Uterus (tissue), 4 donors: ENCODE results near the gene RDH5. TPM values are rescaled to one million over a fixed set of nuclear protein-coding genes. Genes with fewer than 3 reads are reported as not detected.

Experiments used
- DNase-seq, 2 donors: peaks; one replicate each; pipeline ENCODE4 v3.0.0-alpha.2; 2019 to 2020
- H3K27ac ChIP-seq, 2 donors: fragments of 200-600 bp; sonication (generic); 1 replicate in 1 of 2; 2 replicates in 1 of 2; pipeline ENCODE4 v1.5.1; 2016 to 2018
- H3K27me3 ChIP-seq, 2 donors: fragments of 200-600 bp; sonication (generic); one replicate each; pipeline ENCODE4 v1.5.1; 2018 to 2019; ENCODE audit warnings: control low read depth in 1 of 2
- H3K36me3 ChIP-seq, 2 donors: fragments of 200-600 bp; sonication (generic); one replicate each; pipeline ENCODE4 v1.5.1; 2019; ENCODE audit warnings: control low read depth in 1 of 2
- H3K4me1 ChIP-seq, 2 donors: fragments of 200-600 bp; sonication (generic); one replicate each; pipeline ENCODE4 v1.5.1; 2018 to 2019; ENCODE audit warnings: control low read depth in 1 of 2
- H3K4me3 ChIP-seq, 2 donors: fragments of 200-600 bp; sonication (generic); 1 replicate in 1 of 2; 2 replicates in 1 of 2; pipeline ENCODE4 v1.5.1; 2018 to 2019; ENCODE audit warnings: mild to moderate bottlenecking in 1 of 2
- H3K9me3 ChIP-seq, 2 donors: fragments of 200-600 bp; sonication (generic); one replicate each; pipeline ENCODE4 v1.5.1; 2019; ENCODE audit warnings: control low read depth in 1 of 2
- POLR2A ChIP-seq, 2 donors: fragments of 450-650 bp; IDR thresholded peaks; one replicate each; pipeline ENCODE4 v1.6.1; 2016; ENCODE audit warnings: antibody characterized with exemption in 2 of 2, mild to moderate bottlenecking in 1 of 2, moderate library complexity in 1 of 2
- intact Hi-C: fragments of 100-400 bp; cut with DNase I; formaldehyde crosslinking; loops from one replicate; pipeline ENCODE4 v1.15.1; 2023; ENCODE audit warnings: low total_unique reads
- total RNA-seq, 4 donors: library from RNA; depleted of rRNA in 3 of 4; stranded (reverse); fragments of >200 nt in 3 of 4; gene quantifications; one replicate each; pipeline versions ENCODE4 v1.1.0 to v1.2.4, GENCODE V29; 2014 to 2023
- TF ChIP-seq, protein P1 (sequence below), 4 experiments: fragments of 200-600 bp in 2 of 4; fragments of 450-650 bp in 2 of 4; sonication (generic) in 2 of 4; IDR thresholded peaks; one replicate each; pipeline ENCODE4 v1.5.1; 2016 to 2019; ENCODE audit warnings: antibody characterized with exemption in 4 of 4, mild to moderate bottlenecking in 2 of 4, moderate library complexity in 1 of 4
- donor health status: DM: yes; HTN: yes; CAD: no.

Gene RDH5
- total RNA-seq, 4 donors from 2014 or later: 4.1 to 16.8 (median 9.7) TPM

DNA sequence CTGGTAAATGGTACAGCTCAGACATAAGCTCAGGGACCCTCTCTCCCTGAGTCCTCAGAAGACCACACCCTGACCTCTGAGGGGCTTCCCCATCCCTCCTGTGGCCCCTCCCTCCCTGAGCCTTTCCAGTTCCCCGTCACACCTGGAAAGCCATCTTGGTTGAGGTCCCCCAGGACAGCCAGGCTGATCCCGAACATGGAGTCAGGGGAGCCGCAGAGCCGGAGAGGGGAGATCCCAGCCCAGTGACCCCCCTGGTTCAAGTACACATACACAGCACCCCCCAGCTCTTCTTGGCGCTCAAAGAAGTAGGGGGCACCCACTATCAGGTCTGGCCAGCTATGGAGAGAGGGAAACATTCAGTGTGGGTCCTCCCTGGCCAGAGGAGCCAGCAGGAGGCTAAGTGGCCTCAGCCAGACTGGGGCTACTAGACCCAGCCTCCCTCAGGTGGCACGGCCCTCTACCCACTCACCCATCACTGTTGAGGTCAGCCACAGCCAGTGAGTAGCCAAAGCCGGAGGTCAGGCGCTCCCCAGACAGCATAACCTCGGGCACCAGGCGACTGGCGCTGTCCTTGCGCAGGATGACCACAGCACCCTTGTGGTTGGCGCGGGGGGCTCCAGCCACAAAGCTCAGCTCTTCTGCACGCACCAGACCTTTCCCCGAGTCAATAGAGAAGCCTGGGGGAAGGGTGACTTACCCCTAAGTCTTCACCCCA, 21.8 kb upstream of the RDH5 start:
- H3K9me3 ChIP-seq: no peaks in the 10 kb centered on the region
- H3K4me1 ChIP-seq: no peaks in the 10 kb centered on the region
- TF ChIP-seq, protein P1, sequence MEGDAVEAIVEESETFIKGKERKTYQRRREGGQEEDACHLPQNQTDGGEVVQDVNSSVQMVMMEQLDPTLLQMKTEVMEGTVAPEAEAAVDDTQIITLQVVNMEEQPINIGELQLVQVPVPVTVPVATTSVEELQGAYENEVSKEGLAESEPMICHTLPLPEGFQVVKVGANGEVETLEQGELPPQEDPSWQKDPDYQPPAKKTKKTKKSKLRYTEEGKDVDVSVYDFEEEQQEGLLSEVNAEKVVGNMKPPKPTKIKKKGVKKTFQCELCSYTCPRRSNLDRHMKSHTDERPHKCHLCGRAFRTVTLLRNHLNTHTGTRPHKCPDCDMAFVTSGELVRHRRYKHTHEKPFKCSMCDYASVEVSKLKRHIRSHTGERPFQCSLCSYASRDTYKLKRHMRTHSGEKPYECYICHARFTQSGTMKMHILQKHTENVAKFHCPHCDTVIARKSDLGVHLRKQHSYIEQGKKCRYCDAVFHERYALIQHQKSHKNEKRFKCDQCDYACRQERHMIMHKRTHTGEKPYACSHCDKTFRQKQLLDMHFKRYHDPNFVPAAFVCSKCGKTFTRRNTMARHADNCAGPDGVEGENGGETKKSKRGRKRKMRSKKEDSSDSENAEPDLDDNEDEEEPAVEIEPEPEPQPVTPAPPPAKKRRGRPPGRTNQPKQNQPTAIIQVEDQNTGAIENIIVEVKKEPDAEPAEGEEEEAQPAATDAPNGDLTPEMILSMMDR (IDR thresholded peaks at IDR 0.05): no peak
- TF ChIP-seq POLR2A (IDR thresholded peaks at IDR 0.05): no peak
- no peaks in the 10 kb centered on the region for H3K27me3 ChIP-seq
- H3K27ac ChIP-seq: no peak overlapping the region
- peak in 1 of 2 donors; percentile 11 for DNase-seq
- no peaks in the 10 kb centered on the region for H3K36me3 ChIP-seq
- H3K4me3 ChIP-seq: no peak overlapping the region
- intact Hi-C loops: no loop called here

DNA sequence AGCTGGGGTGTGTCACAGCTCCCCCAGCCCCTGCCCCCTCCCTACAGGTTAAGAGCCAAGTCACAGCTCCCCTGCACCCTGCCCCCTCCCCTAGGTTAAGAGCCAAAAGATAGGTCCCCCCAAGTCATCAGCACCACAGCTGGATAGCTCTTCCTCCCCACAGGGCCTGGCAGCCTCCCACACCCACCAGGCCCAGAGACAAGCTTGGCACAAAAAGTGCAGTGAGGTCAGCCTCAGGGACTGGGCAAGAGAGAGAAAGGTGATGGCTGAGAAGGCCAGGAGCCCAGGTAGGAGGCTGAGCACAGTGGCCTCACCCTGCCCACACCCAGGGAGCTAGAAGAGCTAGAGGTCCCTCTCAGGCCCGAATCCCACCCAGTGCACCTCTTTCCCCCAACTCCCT, 21.2 kb upstream of the RDH5 start:
- intact Hi-C loops: no loop called here
- Histone ChIP-seq H3K27ac (no peak overlapping the region), H3K27me3 (no peaks in the 10 kb centered on the region), H3K4me1 (no peaks in the 10 kb centered on the region), H3K9me3 (no peaks in the 10 kb centered on the region), H3K36me3 (no peaks in the 10 kb centered on the region), H3K4me3 (no peak overlapping the region)
- peak; percentile 5 to 7 for DNase-seq
- no peak for TF ChIP-seq POLR2A (IDR thresholded peaks at IDR 0.05)
- TF ChIP-seq, protein P1 (IDR thresholded peaks at IDR 0.05): no peak

DNA sequence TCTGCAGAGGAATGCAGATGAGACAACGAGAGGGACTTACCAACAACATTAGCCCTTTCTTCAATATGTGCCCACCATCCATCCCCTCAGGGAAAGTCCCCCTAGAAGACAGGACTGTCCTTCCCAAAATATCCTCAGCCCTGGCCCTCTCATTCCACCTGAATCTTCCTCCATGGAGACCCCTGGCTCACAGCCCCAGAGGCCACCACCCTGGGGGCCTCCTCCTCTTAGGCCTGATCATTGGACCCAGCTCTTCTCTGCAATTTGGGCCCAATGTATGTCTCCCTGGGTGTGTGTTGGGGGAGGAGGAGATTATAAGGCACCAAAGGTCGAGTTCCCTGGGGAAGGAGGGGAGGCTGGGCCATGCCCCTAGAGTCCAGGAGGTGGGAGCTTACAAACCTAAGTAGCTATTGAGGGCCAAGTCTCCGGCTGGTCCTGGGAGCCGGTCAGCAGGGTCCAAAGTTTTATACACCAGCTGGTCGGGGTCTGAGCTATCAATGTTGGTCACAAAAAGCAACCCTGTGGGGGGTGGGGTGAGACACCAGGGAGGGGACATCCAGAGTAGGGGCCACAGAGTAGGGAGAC, 20.6 kb upstream of the RDH5 start:
- intact Hi-C loops: no loop called here
- DNase-seq: no peak
- no peaks in the 10 kb centered on the region for H3K36me3 ChIP-seq
- H3K9me3 ChIP-seq: no peaks in the 10 kb centered on the region
- no peak for TF ChIP-seq POLR2A (IDR thresholded peaks at IDR 0.05)
- TF ChIP-seq, protein P1 (IDR thresholded peaks at IDR 0.05): no peak
- H3K4me3 ChIP-seq: no peak overlapping the region
- no peaks in the 10 kb centered on the region for H3K4me1 ChIP-seq
- H3K27me3 ChIP-seq: no peaks in the 10 kb centered on the region
- H3K27ac ChIP-seq: no peak overlapping the region

DNA sequence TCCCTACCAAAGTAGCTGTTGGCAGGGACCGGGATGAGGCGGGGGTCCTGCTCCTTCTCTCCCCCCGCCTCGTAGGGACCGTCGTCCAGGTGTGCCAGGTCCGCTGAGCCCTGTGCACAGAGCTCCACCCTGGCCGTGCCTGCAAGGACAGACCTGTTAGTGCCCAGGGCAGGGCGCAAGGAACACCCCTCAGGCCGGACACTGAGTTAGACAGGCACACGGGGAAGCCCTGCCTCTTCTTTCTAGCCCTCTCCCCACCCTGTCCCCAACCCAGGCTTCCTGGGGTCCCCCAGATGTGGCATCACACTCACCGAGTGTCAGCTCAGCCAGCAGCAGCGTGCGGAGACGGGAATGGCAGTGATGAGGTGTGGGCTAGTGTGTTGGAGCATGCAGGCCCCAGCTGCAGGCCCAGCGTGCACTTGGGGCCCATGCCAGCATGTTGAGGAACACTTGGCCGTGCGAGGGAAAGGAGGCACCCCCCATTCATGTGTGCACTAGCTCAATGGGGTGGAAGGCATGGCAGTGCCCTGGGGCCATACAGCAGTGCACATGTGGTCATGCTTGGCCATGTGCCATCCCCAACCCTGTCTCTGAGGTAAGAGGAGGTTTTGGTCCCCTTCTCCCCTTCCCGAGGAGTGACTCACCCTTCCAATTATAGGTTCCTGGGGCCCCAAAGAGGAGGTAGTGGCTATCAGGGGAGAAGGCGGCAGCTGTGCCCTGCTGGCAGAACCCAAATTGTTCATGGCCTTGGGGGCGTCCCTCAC, 19.8 kb upstream of the RDH5 start:
- Histone ChIP-seq H3K9me3 (no peaks in the 10 kb centered on the region), H3K36me3 (no peaks in the 10 kb centered on the region), H3K4me1 (no peaks in the 10 kb centered on the region), H3K27ac (no peak overlapping the region), H3K27me3 (no peaks in the 10 kb centered on the region), H3K4me3 (no peak overlapping the region)
- TF ChIP-seq POLR2A (IDR thresholded peaks at IDR 0.05): no peak
- TF ChIP-seq, protein P1 (IDR thresholded peaks at IDR 0.05): no peak
- intact Hi-C loops: no loop called here
- DNase-seq: no peak

DNA sequence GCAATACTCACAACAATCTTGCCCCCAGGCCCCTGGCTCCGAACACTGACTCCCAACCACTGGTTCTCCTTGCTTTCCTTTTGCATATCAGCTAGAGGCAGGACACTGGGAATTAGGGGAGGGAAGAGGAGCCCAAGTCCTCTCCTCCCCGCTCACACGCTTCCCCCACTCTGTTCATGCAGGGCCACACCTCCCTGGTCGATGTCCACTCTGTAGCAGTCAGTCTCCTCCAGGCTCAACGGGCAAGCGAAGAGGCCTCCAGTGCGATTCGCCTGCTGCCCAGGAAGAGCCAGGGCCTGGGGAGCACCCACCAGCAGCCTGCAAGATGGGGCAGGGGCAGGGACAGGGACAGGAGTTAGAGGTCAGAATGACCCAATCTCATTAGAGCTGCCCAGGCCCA, 17.3 kb upstream of the RDH5 start:
- intact Hi-C loops: no loop called here

More for the DNA sequence above, 17.3 kb upstream of the RDH5 start:
- no peaks in the 10 kb centered on the region for H3K9me3 ChIP-seq
- H3K27me3 ChIP-seq: no peaks in the 10 kb centered on the region
- H3K4me3 ChIP-seq: no peak overlapping the region
- no peaks in the 10 kb centered on the region for H3K36me3 ChIP-seq
- TF ChIP-seq, protein P1 (IDR thresholded peaks at IDR 0.05): no peak
- no peak for TF ChIP-seq POLR2A (IDR thresholded peaks at IDR 0.05)
- DNase-seq: no peak
- H3K27ac ChIP-seq: peak overlapping the region in 1 of 2 donors; percentile 74
- H3K4me1 ChIP-seq: no peaks in the 10 kb centered on the region
